RCC 7860 (cell line): ENCODE data around the gene B4GALNT4.
"Not testable (repeated sequence)": the region's sequence is repeated elsewhere in the genome, so short reads cannot be mapped to it uniquely, and the experiment has no call there.

Source experiments
- DNase-seq: peaks from one replicate; pipeline ENCODE4 v3.0.0-alpha.2; 2015; ENCODE audit warnings: low spot score
- FAIRE-seq: peaks from 2 replicates; lab custom pipeline; 2012; peaks lifted over from hg19 to GRCh38; lab: Jason Lieb, UNC

Gene B4GALNT4

DNA sequence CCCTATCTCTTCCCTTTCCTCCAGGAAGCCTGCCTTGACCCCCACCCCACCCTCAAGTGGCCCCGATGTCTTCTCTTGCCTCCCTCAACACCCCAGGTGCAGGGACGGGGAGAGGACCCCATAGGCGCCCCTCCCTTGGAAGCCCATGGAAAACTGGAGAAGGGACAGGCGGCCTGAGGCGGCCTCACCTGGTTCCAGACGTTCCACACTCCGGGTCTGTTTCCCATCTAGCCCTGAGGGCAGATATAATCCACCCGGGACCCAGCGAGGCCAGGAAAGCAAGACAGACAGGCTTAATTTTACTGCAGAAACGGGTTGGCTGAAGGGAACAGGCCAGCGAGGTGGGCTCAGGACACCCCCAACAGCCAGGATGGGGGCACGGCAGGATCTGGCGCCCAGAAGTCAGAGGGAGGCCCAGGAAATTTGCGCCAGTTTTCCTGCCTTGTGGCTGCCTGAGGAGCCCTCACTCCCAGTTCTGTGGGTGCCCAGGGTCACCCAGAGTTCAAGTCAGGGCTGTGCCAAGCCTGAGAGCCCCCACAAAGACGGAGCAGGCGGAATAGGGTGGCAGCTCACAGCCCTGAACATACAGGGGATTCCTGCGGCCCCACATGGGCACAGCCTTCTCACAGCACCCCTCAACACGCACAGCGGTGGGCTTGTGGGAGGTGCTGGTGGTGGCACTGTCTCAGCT is 48.5 kb downstream of the B4GALNT4 start:
- DNase-seq (no peak), FAIRE-seq (no peak)

DNA sequence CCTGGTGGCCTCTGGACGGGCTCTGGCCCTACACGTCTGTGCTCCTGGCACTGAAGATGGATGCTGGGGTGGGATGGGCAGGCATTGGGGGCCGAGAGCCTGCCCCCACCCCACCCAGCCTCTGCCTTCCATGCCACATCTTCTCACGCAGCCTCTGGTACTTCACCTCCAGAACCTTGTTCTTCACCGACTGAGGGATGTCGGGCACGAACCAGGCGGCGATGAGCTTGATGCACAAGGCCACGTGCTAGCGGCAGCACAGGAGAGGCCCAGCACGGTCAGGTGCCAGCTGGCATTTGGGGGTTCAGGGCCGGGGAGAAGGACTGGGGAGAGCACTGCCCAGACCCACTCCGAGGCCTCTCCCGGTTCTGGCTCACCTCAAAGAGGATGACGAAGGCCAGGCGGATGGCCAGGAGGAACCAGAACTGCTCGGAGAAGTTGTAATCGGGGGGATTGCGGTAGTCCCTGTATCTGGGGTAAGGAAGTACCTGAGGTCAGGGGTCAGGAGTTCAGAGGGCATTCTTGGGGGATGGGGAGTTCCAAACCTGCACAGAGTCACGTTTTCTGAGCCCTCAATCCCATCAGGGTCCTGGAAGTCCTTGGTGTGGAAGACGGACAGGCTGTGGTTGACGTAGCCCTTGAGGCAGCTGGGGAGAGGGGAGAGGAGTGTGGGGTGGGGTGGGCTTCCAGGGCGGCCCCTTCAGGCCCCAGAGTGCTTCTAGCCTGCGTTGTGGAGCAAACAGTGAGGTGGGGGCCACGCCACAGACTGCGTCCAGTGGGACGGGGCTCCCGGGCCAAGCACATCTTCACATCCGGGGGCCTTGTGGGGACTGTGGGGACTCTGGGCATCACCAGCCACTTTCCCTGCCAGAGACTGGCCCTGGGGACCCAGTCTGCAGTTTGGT is 49.3 kb downstream of the B4GALNT4 start:
- FAIRE-seq (no peak), DNase-seq (no peak)

DNA sequence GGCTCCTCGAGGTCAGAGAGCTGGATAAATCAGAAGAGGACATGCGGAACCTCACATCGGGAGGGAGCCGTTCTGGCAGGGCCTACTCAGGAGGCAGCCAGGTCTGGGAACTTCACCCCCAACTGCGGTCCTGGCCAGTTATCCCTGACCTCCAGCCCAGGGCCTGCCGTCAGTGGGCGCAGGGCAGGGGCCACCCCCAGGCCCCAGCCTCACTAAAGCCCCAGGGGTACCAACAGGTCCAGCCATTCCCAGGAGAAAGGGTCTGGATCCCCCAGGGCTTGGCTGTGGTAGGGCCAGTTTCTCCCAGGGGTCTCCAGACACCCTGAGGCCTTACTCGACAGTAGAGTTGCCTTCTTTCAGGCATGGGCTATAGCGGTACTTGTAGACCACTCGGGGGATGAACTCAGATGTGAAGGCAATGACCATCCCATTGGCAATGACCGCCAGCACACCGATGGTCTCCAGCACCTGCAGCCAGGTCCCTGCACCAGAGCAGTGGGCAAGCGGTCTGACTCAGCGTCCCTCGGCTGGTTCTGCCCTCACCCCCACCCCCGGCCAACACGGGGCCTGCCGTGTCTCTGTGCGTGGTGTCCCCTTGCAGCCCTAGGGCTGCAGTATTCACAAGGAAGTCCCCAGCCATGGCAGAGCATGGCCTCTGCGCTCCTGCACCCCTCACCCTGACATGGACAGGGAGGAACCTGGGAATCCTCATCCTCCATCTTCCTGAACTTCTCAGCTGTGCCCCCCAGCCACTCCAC is 50.1 kb downstream of the B4GALNT4 start:
- FAIRE-seq (no peak), DNase-seq (no peak)

DNA sequence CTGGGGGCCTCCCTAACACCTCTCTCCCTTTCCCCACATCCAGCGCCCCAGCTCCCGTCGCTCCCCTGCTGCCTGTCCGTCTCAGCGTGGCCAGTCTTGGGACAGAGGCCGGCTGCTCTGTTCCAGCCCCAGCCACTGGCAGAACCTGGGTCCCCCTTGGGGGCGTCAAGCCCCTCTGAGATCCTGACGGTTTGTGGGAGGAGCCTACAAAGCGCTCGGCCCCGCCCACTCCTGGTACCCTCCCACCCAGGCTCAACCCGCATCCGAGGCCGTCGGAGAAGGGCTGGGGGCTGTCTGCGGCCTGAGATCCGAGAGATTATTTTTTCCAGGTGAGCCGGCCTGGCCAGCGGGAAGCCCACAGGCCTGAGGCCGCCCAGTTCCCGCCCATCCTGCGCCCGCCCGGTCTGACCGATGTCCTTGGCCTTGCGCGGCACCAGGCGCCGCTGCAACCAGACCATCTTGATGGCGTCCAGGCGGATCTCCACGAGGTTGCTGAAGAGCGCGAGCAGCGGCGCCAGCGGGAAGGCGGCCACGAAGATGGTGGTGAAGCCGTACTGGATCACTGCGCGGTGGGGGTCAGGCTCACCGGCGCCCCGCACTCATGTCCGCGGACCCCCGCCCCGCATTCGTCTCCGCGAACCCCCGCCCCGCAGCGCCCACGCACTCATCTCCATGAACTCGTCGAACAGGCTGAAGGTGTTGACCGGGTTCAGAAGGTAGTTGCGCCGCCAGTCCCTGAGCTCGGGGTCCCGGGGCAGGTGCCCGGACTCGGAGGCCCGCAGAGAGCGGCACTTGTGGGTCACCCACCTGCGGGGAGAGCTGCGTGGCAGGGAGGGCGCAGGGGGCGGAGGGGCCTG is 51.0 kb downstream of the B4GALNT4 start:
- FAIRE-seq (no peak), DNase-seq (no peak)

DNA sequence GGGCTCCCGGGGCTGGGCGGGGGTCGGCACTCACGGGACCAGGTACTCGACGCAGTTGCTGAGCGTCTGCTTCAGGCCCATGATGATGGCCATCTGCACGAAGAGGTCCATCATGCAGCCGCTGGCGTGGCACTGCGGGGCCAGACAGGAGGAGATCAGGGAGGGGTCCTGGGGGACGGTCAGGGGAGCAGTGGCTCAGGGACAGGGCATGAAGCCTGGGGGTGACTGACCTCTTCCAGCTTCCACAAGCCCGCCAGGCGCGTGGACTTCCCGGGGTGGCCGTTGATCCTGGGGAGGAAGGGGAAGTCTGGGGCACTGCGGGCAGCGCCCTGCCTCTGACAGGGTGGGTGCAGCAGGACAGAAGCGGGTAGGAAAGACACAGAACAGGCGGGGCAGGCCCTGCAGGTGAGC is 51.6 kb downstream of the B4GALNT4 start:
- FAIRE-seq, result no peak

DNA sequence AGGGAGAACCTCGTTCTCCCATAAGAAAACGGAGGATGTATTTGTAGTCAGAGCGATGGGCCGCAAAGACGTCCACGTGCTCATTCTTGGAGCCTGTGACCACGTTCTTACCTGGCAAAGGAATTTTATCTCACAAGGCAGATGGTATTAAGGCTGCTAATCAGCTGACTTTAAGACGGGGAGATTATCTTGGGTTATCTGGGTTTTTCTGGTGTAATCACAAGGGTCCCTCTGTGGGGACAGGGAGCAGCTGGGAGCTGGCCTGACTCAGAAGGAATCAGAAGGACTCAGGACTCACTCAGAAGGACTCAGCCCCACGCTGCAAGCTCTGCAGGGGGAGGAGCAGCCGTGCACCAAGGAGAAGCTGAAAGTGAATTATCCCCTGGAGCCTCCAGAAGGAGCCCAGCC is 53.0 kb downstream of the B4GALNT4 start:
- DNase-seq, result no peak
- no peak for FAIRE-seq

More for the DNA sequence above, 51.6 kb downstream of the B4GALNT4 start:
- DNase-seq, result no peak

DNA sequence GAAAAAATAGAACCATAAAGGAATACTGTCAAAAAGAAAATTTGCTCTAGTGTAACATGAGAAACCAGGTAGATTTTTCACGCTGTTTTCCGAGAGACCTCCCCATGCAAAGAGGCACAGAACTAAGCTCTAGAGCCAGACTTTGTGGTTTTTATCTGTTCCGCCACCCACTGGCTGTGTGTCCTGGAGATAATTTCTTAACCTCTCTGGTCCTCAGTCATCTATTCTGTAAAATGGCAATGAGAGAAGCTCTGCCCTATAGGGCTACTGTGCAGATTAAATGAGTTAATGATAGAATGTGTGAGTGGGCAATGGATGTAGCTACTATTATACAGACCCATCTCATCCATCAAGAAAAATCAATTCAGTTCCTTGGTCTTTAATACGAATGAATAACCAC is 54.9 kb downstream of the B4GALNT4 start:
- FAIRE-seq (no peak), DNase-seq (no peak)

DNA sequence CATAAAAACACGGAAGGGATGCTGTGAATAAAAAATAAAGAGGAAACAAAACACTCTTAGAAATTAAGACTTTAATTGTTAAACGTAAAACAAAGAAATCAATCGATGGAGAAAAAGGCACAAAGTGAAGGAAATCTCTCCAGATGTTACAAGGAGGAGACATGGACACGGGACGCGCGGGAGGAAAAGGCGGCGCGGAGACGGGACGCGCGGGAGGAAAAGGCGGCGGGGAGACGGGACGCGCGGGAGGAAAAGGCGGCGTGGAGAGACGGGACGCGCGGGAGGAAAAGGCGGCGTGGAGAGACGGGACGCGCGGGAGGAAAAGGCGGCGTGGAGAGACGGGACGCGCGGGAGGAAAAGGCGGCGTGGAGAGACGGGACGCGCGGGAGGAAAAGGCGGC is 55.5 kb downstream of the B4GALNT4 start:
- not testable (repeated sequence) for DNase-seq, FAIRE-seq

DNA sequence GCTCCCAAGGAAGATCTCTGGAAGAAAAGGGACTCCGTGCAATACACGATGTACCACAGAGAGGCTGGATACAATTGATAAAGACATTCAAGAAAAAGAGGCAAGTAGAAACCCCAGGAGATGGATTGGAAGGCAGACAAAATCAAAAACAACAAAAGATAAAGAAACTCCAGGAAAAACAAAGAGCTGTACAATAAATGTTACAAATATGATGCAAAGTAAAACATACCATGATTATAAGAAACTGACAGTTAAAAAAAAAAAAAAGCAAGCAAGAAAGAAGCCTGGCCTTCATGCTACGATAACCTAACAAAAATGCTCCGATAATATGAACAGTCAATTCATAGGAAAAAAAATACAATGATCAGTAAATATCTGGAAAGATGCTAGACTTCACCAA is 56.0 kb downstream of the B4GALNT4 start:
- DNase-seq (no peak), FAIRE-seq (no peak)

DNA sequence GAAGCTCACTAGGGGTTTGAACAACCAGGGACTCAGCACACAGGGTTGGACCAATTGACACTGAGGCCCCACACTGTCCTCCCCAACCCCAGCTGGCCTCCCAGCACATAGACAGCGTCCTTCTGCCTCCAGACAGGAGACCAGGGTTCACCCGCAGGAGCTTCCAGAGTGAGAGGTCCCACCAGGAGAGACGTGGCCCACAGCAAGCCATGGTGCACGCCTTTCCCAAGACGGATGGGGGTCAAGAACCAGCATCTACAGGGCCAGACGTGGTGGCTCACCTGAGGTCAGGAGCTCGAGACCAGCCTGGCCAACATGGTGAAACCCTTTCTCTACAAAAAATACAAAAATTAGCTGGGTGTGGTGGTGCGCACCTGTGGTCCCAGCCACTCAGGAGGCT is 57.6 kb downstream of the B4GALNT4 start:
- DNase-seq (no peak), FAIRE-seq (no peak)

DNA sequence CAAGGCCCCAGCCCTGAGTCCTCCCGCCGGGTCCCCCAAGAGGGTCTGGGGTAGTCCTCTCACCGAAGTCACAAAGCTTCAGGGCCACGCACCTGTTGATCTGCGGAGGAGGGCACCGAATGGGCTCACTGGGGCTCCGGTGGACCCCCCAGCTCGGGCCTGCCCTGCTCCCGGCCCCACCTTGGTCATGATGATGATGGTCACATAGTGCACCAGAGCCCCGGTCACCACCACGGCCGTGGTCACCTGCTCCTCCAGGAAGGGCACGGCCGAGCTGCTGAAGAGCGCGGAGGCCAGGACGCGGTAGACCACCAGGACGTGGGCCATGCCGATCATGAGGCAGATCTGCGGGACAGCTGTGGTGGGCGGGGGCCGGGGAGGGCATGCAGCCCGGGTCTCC is 59.0 kb downstream of the B4GALNT4 start:
- no peak for FAIRE-seq
- no peak for DNase-seq

DNA sequence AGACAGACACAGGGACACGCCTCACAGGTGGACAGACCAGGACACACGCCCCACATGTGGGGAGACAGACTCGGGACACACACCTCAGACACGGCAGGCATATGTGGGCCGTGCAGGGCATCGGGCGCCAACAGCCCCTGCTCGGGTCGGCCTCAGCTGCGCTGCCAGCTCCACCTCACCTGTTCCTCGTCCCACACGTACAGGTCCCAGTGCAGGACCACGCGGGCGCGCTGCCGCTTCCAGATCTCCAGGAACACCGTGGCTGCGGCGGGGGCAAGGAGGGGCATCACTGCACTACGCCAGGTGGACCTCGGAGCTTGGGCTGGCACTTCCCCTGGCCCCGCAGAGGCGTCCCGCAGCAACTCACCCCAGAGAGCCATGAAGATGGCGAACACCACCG is 60.1 kb downstream of the B4GALNT4 start:
- no peak for FAIRE-seq
- no peak for DNase-seq

DNA sequence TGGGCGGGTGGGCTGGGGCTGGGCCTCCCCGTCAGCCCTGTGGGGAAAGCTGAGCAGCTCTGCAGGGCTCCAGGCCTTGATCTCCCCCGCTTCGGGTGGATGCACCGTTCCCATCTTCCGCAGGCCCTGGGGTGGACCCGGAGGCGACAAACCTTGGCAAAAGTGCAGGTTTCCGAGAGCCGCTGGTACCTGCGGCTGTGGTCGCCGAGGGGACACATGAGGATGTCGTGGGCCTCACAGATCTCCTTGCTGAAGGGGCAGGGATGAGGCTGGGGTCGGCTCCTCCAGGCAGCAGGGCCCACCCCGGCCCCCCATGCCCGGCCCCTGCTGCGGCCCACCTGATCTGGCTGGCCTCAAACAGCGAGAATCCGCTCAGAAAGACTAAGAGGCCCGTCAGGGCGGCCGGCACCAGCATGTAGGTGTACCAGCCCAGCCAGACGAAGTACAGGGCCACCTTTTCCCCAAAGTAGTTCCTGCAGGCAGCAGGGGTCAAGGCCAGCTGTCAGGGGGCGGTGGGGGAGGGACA is 60.7 kb downstream of the B4GALNT4 start:
- FAIRE-seq (no peak), DNase-seq (no peak)
